Measurements from ENCODE around the gene SEMA3E. TPM values are rescaled to one million over a fixed set of nuclear protein-coding genes. Genes with fewer than 3 reads are reported as not detected.
A peak's percentile ranks its signal among the peaks of the same experiment; 100 is the strongest.
"Not testable (repeated sequence)": the region's sequence is repeated elsewhere in the genome, so short reads cannot be mapped to it uniquely, and the experiment has no call there.

SEMA3E gene
- 0.35 and 4.7 TPM in 2 replicates for total RNA-seq

DNA sequence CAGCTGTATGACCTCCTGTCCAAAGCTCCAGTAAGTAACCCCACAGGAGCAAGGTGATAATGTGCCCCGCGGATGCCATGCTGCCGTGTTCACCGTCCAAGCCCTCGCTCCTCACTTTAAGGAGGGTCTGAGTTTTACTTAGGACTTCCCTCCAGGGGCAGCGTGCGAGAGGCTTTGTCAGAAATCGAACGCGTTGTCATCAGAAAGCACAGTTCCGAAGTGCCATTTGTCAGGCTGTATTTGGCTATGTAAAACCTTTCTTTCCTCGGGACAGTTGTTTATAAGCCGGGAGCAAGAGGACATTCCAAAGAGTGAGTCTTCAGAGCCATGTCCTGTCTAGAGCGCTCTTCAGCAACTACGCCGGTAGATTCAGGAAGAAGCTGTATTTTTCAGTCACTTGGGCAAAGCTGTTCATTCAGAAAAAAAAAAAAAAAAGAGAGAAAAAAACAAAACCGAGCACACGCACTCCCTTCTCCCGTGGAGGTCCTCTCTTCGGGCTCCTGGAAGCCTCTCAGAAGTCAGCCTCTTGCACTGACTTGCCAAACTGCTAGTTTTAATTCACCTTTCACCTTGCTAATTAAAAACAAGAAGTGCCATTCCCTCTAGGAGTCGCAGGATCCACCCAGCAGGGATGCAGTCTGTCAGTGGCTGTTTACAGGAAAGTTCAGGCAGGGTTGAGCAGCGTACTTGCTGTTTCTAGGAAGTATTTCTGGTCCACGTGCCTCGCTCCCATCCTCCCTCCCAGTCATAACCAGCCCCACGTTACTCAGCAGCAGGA, at the start of gene SEMA3E:
TSS of gene SEMA3E (minus strand) at position 676 of the 778 bp plus-strand sequence.
- peak; percentile 59 for DNase-seq (ENCODE audit: low read depth)

DNA sequence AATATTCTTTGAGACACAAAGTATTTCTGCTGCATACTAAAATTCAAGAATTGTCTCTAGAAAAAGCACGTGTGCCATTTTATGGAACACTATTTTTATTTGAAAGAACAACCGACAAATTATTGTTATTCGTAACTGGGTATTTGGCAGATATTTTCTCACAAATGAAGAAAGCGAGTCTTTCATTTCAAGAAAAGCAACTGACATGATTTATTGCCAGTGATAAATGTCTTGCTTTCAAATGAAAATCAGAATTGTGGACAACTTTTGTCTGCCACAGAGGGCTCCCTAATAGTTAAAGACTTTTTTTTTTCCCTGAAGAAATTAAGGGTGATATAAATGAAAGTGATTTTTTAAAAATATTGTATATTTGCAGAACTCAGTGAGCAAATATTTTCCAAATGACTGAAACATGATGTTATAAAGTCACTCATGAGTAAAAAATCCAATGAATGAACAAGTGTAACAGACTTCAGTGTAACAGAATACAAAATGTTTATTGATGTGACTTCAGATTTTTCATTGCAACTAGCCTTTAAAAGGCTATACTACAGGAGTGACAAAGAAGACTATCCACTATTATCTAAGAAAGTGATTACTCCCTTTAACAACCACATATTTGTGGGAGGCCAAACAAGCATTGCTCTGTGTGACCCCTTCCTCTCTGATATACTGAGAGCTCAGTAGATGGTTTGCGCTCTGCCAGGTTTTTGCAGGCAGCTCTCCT, 49.0 kb upstream of the SEMA3E start:
- DNase-seq (ENCODE audit: low read depth) = no peak

DNA sequence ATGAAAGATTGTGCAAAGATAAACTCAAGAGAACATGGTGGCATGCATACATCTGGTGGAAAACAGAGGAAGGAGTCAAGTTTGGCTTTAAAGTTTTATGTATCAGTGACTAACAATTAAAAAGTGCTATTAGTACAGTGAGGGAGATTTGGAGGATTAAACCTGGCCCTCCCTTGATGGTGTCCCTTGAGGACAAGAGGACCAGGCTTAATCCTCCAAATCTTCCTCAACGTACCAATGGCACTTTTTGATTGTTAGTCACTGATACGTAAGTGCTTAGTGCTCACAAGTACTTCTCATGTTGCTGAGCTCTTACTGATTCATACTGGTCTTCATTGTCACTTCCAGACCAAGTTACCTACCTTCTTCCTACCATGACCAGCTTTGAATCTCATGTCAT, 47.2 kb upstream of the SEMA3E start:
- DNase-seq (ENCODE audit: low read depth) = no peak

- no peak for DNase-seq (ENCODE audit: low read depth)
Observed at GRCh38 chr7:83695128-83695960, 46.4 kb upstream of the SEMA3E start.

DNA sequence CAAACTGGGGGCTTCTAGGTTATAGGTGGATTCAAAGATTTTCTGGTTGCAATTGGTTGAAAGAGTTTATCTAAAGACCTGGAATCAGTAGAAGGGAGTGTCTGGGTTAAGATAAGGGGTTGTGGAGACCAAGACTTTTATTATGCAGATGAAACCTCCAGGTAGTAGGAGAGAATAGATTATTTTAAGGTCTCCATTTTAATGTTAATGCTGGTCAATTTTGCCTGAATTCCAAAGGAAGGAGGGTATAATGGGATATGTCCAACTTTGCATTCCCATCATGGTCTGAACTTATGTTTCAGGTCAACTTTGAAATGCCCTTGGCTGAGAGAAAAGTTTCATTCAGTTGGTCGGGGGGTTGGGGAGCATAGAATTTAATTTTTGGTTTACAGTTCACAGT, 44.3 kb upstream of the SEMA3E start:
- DNase-seq (ENCODE audit: low read depth) = no peak

- no peak for DNase-seq (ENCODE audit: low read depth)
Observed at GRCh38 chr7:83691095-83691494, 42.2 kb upstream of the SEMA3E start.

DNA sequence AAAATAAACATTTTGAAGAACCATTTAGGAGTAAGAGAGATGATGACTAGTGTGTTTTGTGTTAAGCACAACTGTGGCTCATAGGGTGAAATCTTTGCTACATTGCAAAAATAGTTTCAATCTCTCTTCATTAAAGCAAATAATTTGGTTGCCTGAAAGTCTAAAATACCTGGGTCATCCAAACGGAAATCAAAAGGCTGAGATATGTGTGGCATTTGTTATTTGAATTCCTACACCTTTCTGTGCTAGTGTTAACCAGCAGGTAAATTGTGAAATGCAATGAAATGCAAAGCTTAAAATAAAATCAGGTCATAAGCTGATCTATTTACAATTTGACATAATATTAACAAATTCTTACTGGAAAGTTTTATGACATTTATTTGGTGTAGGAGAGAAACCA, 40.9 kb upstream of the SEMA3E start:
- DNase-seq (ENCODE audit: low read depth) = peak; percentile 6

- no peak for DNase-seq (ENCODE audit: low read depth)
Observed at GRCh38 chr7:83686416-83686815, 37.5 kb upstream of the SEMA3E start.

GRCh38 chr7:83684928-83685327, 36.0 kb upstream of the SEMA3E start:
- peak; percentile 65 for DNase-seq (ENCODE audit: low read depth)

DNA sequence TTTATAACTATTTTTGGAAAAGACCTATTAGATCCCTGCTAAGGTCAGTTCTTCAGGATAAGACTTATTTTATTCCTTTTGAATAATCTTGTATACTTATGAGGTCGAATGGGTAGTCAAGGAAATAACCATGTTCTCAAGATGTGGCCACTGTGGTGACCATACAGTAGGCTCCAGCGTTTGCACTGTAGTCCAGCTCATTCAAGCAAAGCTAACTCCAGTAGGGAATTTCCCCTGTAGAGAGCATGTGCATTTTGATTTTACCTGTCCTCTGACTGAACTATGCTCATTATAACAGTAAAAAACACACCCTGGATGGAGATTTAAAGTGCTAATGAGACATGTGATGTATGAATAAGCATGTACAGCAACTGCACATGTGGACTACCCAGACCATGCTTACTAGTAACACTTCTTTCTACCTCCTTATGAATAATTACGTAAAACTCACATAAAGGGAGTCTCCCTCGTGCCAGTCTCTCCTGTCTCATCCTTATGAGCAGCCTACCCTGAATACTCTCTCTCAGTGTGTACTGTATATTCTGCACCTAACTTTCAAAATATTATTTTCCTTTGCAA, 32.4 kb upstream of the SEMA3E start:
- peak; percentile 50 for DNase-seq (ENCODE audit: low read depth)

GRCh38 chr7:83677180-83677866, 28.4 kb upstream of the SEMA3E start:
- DNase-seq (ENCODE audit: low read depth) = peak; percentile 92

DNA sequence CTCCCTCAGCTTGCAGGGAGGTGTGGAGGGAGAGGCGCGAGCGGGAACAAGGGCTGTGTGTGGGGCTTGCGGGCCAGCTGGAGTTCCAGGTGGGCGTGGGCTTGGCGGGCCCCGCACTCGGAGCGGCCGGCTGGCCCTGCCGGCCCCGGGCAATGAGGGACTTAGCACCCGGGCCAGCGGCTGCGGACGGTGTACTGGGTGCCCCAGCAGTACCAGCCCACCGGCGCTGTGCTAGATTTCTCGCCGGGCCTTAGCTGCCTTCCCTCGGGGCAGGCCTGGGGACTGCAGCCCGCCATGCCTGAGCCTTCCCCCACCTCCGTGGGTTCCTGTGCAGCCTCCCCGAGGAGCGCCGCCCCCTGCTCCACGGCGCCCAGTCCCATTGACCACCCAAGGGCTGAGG, 24.4 kb upstream of the SEMA3E start:
- DNase-seq (ENCODE audit: low read depth) = not testable (repeated sequence)

DNA sequence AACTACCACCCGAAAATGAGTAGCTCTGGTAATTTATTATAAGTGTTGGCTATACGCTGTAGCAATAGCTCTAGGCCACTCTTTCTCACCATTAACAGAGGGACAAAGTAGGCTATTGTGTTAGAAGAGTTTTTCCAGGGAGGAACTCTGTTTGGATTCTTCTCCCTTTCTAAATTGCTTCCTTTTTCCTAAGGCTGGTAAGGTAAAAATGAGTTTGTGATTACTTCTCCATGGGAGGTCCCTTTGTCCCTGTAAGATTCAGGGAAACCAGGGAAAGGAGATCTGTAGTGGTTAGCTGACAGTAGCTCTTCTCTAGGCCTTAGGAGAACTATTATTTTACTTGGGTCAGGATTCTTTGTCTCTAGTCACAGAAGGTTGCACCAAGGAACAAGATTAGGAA, 23.2 kb upstream of the SEMA3E start:
- DNase-seq (ENCODE audit: low read depth) = peak; percentile 9

- no peak for DNase-seq (ENCODE audit: low read depth)
Observed at GRCh38 chr7:83663131-83663530, 14.2 kb upstream of the SEMA3E start.

GRCh38 chr7:83658126-83658525, 9.2 kb upstream of the SEMA3E start:
- DNase-seq (ENCODE audit: low read depth) = no peak

- DNase-seq (ENCODE audit: low read depth) = peak; percentile 63
Observed at GRCh38 chr7:83655951-83656556, 7.1 kb upstream of the SEMA3E start.

DNA sequence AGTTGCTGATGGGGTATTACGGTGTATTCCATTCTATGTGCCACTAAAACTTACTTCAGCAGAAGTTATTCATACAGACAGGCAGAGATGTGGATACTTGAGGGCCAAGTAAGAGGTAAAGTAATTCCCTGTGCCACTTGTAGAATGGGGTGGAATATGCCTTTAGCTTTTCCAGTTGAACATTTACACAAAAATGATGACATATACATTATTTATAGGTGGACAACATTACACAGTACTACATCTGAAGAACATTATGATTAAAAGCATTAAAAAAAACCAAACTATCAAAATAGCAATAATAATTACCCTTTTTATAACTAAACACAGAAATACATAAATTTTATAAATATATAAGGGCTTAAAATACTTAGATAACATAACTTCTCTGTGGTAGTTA, 3.5 kb upstream of the SEMA3E start:
- no peak for DNase-seq (ENCODE audit: low read depth)

DNA sequence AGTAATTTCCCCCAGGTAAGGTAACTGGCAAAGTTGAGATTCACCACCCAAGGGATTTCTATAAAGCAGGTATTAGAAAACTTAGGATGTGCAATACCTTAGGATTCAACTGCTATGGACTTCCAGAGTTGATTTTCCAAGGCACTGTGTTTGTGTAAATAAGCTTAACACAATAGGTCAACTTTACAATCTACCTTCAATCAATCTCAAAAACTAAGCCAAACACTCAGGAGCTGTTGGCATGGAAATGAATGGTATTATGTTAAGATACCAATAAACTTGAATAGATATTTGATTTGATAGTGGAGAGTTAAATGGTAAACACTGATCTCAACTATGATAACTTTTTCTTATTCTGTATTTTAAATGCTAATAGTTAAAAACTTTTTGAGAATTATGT, 762 bp upstream of the SEMA3E start:
- DNase-seq (ENCODE audit: low read depth) = no peak

GRCh38 chr7:83646027-83646426, 2.9 kb downstream of the SEMA3E start:
- DNase-seq (ENCODE audit: low read depth) = no peak

GRCh38 chr7:83643739-83644138, 5.2 kb downstream of the SEMA3E start:
- peak; percentile 40 for DNase-seq (ENCODE audit: low read depth)

DNA sequence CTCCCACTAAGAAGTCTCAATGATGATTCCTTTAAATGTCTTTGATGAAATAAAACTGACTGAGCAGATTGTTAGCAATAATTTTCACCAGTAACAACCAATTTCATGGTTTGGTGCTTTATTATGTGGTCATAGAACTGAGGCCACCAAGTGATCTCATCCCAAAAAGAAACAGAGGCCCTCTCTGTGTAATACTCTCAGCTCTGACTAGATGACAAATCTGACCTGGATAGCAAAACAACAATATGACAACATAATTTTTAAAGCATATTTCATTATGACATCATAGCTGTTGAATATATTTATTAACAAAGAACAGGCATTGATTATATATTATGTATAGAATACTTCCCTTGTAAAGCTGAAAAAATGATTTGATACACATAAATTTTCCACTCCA, 5.9 kb downstream of the SEMA3E start:
- no peak for DNase-seq (ENCODE audit: low read depth)
